ENCODE measurements around the gene RPS6KA6.

DNA sequence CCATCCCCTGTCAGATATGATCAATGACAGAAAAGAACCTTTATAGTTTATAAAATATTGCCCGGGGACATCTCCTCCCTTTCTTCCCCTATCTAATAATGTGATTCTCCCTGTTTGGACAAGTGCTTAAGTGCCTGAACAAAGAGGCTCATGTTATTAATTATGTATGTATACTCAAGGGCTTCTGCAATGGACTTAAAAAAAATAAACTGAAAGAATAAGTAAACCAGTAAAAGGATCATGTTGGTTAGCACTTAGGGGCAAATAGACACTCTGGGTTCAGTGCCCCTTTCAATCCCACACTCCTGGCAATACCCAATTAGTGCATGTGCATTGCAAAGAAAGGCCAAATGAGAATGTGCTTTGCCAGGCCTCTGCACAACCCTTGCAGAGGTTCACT, 30.7 kb upstream of the RPS6KA6 start:
- TF ChIP-seq, protein P1, sequence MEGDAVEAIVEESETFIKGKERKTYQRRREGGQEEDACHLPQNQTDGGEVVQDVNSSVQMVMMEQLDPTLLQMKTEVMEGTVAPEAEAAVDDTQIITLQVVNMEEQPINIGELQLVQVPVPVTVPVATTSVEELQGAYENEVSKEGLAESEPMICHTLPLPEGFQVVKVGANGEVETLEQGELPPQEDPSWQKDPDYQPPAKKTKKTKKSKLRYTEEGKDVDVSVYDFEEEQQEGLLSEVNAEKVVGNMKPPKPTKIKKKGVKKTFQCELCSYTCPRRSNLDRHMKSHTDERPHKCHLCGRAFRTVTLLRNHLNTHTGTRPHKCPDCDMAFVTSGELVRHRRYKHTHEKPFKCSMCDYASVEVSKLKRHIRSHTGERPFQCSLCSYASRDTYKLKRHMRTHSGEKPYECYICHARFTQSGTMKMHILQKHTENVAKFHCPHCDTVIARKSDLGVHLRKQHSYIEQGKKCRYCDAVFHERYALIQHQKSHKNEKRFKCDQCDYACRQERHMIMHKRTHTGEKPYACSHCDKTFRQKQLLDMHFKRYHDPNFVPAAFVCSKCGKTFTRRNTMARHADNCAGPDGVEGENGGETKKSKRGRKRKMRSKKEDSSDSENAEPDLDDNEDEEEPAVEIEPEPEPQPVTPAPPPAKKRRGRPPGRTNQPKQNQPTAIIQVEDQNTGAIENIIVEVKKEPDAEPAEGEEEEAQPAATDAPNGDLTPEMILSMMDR (IDR thresholded peaks at IDR 0.05) = no peak
- TF ChIP-seq POLR2A (IDR thresholded peaks at IDR 0.05) = no peak
